Mucosa of stomach (tissue), 1 donor: ENCODE measurements around the gene FAM120A.

Source experiments
- H3K27me3 ChIP-seq: one replicate; pipeline ENCODE4 v1.7.0; 2013; ENCODE audit warnings: mild to moderate bottlenecking, low read length; ENCODE audit not compliant: control insufficient read depth, insufficient read depth
- H3K36me3 ChIP-seq: one replicate; pipeline ENCODE4 v1.7.0; 2013; ENCODE audit warnings: low read length; ENCODE audit not compliant: control insufficient read depth, insufficient read depth
- H3K4me1 ChIP-seq: one replicate; pipeline ENCODE4 v1.7.0; 2013; ENCODE audit warnings: mild to moderate bottlenecking, low read length; ENCODE audit not compliant: control insufficient read depth, insufficient read depth
- H3K4me3 ChIP-seq: one replicate; pipeline ENCODE4 v1.7.0; 2013; ENCODE audit warnings: low read length
- H3K9ac ChIP-seq: one replicate; pipeline ENCODE4 v1.7.0; 2013; ENCODE audit warnings: mild to moderate bottlenecking, low read length, moderate library complexity
- H3K9me3 ChIP-seq: one replicate; pipeline ENCODE4 v1.7.0; 2013; ENCODE audit warnings: mild to moderate bottlenecking, low read length, moderate library complexity; ENCODE audit not compliant: control insufficient read depth
- donor health status: Pancreatic carcinoma.

FAM120A gene

GRCh38 chr9:93598647-93599241, 147.3 kb downstream of the FAM120A start:
- Histone ChIP-seq H3K36me3 (no peaks in the 10 kb centered on the region), H3K27me3 (no peaks in the 10 kb centered on the region), H3K4me1 (peaks cover 30% of the 10 kb centered on the region), H3K9ac (no peak overlapping the region), H3K4me3 (no peak overlapping the region), H3K9me3 (no peaks in the 10 kb centered on the region)

GRCh38 chr9:93599571-93600403, 148.3 kb downstream of the FAM120A start:
- H3K9me3 ChIP-seq: no peaks in the 10 kb centered on the region
- H3K4me3 ChIP-seq: no peak overlapping the region
- H3K4me1 ChIP-seq: peaks cover 21% of the 10 kb centered on the region
- no peaks in the 10 kb centered on the region for H3K36me3 ChIP-seq
- no peaks in the 10 kb centered on the region for H3K27me3 ChIP-seq
- peak overlapping the region; percentile 23 for H3K9ac ChIP-seq

- peaks cover 21% of the 10 kb centered on the region for H3K4me1 ChIP-seq
- no peak overlapping the region for H3K4me3 ChIP-seq
- H3K9ac ChIP-seq: peak overlapping the region; percentile 23
- H3K9me3 ChIP-seq: no peaks in the 10 kb centered on the region
- H3K27me3 ChIP-seq: no peaks in the 10 kb centered on the region
- H3K36me3 ChIP-seq: no peaks in the 10 kb centered on the region
These were observed 149.0 kb downstream of the FAM120A start for GRCh38 chr9:93600504-93600903.

DNA sequence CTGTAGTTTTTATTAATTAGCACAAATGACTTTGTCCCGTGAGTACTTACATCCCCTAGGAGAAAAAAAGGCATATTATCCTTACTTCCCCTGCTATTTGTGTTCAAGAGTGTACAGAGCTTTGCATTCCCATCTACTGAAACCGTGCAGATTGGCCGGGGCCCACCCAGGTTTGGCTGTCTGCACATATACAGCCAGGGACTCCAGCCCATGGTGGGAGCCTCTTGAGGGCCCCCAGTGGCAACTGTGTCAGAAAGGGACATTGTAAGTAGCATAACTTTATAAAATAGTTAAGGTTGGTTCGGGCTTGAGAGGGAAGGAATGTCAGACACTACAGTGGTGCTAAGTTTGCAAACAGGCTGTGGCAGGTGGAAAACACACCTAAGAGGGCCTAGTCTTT, 149.6 kb downstream of the FAM120A start:
- Histone ChIP-seq H3K36me3 (no peaks in the 10 kb centered on the region), H3K27me3 (no peaks in the 10 kb centered on the region), H3K4me1 (peaks cover 21% of the 10 kb centered on the region), H3K9me3 (no peaks in the 10 kb centered on the region), H3K9ac (no peak overlapping the region), H3K4me3 (no peak overlapping the region)

DNA sequence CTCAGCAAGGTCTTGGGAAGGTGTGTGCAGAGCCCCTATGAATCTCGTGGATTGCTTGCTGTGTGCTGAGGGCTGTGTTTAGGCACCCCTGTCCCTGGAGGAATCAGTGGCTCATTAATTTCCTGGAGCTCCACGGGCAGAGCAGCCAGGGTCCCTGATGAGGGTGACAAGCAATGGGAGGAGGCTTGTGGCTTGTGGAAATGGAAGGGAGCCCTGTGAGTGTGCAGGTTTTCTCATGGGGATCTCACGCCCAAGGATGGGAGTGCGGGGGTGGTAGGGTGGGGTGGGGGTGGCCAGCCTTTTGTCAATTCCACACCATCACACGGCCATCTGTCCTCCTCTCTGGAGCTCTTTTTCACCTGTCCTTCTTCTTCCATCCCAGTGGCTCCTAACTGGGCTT, 150.2 kb downstream of the FAM120A start:
- H3K27me3 ChIP-seq: no peaks in the 10 kb centered on the region
- peaks cover 21% of the 10 kb centered on the region for H3K4me1 ChIP-seq
- H3K9me3 ChIP-seq: no peaks in the 10 kb centered on the region
- no peaks in the 10 kb centered on the region for H3K36me3 ChIP-seq
- H3K9ac ChIP-seq: no peak overlapping the region
- H3K4me3 ChIP-seq: no peak overlapping the region

DNA sequence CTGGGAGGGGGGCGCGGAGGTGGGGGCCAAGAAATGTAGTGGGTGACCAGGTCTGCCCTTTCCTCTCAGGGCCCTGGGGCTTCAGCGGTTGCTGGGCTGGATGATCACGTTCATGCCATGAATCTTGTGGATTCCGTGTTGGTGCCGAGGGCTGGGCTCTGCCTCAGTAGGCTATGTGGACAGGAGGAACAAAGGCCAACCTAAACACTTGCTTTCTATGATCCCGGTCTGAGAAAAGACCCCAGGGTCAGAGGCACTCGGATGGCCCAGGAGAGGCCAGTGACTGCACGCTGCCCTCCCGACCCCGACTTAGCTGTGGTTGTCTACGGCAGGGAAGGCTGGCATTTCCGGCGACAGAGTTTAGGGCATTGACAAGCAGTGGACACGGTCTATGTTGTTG, 151.5 kb downstream of the FAM120A start:
- H3K36me3 ChIP-seq: no peaks in the 10 kb centered on the region
- peaks cover 21% of the 10 kb centered on the region for H3K4me1 ChIP-seq
- no peaks in the 10 kb centered on the region for H3K9me3 ChIP-seq
- H3K27me3 ChIP-seq: no peaks in the 10 kb centered on the region
- H3K4me3 ChIP-seq: no peak overlapping the region
- H3K9ac ChIP-seq: no peak overlapping the region

GRCh38 chr9:93603906-93604326, 152.4 kb downstream of the FAM120A start:
- Histone ChIP-seq H3K27me3 (no peaks in the 10 kb centered on the region), H3K4me1 (peaks cover 18% of the 10 kb centered on the region), H3K36me3 (no peaks in the 10 kb centered on the region), H3K9me3 (no peaks in the 10 kb centered on the region), H3K9ac (no peak overlapping the region), H3K4me3 (no peak overlapping the region)

- H3K27me3 ChIP-seq: no peaks in the 10 kb centered on the region
- no peaks in the 10 kb centered on the region for H3K9me3 ChIP-seq
- H3K36me3 ChIP-seq: no peaks in the 10 kb centered on the region
- H3K4me3 ChIP-seq: no peak overlapping the region
- no peak overlapping the region for H3K9ac ChIP-seq
- no peaks in the 10 kb centered on the region for H3K4me1 ChIP-seq
These were observed 154.7 kb downstream of the FAM120A start for GRCh38 chr9:93606187-93606586.

DNA sequence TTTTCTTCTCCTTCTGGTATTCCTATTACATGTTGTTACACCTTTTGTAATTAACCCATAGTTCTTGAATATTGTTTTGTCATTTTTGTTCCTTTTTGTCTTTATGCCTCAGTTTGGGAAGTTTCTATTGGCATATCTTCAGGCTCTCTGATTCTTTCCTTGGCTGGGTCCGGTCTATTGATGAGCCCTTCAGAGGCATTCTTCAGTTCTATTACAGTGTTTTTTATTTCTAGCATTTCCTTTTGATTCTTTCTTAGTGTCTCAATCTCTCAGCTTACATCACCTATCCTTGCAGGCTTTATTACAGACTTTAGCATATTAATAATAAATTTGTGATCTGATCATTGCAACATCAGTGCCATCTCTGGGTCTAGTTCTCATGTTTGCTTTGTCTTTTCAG, 158.7 kb downstream of the FAM120A start:
- Histone ChIP-seq H3K4me1 (no peaks in the 10 kb centered on the region), H3K4me3 (no peak overlapping the region), H3K36me3 (no peaks in the 10 kb centered on the region), H3K9ac (no peak overlapping the region), H3K27me3 (no peaks in the 10 kb centered on the region), H3K9me3 (no peaks in the 10 kb centered on the region)

DNA sequence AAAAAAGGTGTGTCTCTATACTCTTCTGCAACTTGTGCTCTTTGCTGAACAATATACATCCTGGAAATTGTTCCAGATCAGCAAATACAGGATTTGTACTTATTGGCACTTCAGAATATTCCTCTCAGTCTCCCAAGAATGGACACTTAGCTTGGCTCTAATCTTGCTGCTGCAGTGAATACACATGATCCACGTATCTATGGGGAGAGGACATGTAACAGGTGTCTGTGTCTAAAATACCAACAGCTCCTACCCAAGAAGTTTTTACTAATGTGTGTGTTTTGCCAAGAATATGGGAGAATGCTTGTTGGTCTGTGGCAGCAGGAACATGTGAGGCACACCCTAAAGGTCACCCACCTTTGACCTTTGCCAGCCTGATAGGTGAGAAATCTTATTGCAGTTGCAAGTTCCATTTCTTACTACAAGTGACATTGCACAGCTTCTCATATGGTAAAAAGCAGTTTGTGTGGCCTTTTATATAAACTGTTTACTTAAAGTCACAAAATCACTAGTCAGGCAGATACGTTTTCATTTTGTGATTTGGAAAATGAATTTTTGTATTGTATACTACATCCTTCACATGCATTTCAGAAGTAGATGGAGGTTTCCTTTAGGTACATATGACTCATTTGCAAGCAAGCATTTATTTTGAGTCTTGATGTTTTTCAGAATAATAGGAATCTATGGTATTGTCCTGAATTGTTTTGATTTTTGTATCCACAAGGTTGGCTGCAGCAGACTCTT, 160.7 kb downstream of the FAM120A start:
- Histone ChIP-seq H3K4me1 (no peaks in the 10 kb centered on the region), H3K4me3 (no peak overlapping the region), H3K9ac (no peak overlapping the region), H3K36me3 (no peaks in the 10 kb centered on the region), H3K27me3 (no peaks in the 10 kb centered on the region), H3K9me3 (no peaks in the 10 kb centered on the region)

DNA sequence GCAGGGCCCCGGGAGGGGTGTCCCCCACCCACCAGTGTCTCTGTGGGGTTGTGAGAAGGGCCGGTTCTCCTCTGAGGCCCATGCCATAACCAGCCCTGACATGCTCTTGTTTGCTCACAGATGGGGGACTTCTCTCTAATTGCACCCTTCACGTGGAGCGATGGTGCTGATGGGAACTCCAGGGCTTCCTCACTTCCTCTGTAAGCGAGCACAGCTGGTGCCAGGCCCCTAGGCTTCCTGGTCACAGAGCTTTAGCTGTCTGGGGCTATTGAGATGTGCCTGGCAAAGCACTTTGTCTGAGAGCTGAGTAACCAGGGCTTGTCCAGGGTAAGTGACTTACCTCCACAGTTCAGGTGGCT, 161.3 kb downstream of the FAM120A start:
- Histone ChIP-seq H3K9me3 (no peaks in the 10 kb centered on the region), H3K27me3 (no peaks in the 10 kb centered on the region), H3K4me1 (no peaks in the 10 kb centered on the region), H3K36me3 (no peaks in the 10 kb centered on the region), H3K4me3 (no peak overlapping the region), H3K9ac (no peak overlapping the region)

- no peaks in the 10 kb centered on the region for H3K4me1 ChIP-seq
- H3K4me3 ChIP-seq: no peak overlapping the region
- H3K36me3 ChIP-seq: no peaks in the 10 kb centered on the region
These were observed 161.7 kb downstream of the FAM120A start for GRCh38 chr9:93613174-93613573.

More at GRCh38 chr9:93613174-93613573, 161.7 kb downstream of the FAM120A start:
- no peak overlapping the region for H3K9ac ChIP-seq
- H3K27me3 ChIP-seq: no peaks in the 10 kb centered on the region
- H3K9me3 ChIP-seq: no peaks in the 10 kb centered on the region
